GM21390 (cell line): ENCODE measurements around the gene MUC2.

Experiments used
- ATAC-seq: cut with Tn5 transposase; IDR thresholded peaks from one replicate; pipeline ENCODE4 v1.9.1; 2021; ENCODE audit not compliant: unreplicated experiment

The MUC2 gene

DNA sequence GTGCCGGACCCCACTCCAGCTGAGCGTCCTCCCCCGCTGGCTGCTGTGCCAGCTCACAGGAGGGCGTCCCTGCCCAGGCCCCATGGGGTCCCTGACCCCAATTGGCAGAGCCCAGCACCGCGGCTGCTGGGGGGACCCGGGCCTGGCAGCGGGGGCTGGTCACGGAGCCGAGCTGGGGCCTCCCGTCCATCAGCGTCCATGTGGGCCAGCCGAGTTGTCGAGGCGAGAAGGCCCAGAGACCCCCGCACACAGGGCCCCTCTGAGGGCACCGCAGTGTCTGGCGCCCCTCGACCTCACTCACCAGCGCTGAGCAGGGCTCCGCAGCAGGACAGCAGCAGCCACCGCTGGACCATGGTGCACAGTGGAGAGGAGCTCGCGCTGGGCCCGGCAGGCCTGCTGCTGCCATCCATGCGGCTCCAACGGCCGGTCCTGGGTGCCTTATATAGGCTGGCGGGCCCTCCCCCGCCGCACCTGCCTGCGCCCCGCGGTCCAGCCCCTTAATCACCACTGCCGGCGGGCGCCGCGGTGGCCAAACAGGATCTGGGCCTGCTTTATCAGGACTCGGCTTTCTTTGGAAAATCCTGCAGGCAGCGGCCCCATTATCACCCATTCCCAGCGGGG is 38.3 kb upstream of the MUC2 start, which contains the start of gene MUC6:
Gene MUC6 (minus strand): TSS at position 416 of the 621 bp plus-strand sequence. CDS start 63 bp downstream, at position 353.
- no peak for ATAC-seq

DNA sequence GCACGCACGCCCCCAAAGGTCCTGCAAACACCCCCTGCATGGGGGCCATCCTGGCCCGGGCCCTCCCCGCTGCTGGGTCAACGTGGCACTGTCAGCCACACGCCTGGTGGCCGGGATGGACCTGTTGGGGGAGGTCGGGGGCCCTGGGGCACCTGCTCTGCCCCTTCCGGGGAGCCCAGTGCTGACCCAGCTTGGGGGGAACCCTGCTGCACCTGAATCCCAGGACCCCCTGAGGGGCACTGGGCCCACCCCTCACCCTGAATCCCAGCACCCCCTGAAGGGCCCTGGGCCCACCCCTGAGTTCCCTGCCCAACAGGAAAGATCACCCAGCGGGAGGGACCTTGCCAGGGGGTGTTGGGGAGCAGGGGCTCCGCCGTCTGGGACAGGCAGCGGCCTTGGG is 37.7 kb upstream of the MUC2 start:
- no peak for ATAC-seq

DNA sequence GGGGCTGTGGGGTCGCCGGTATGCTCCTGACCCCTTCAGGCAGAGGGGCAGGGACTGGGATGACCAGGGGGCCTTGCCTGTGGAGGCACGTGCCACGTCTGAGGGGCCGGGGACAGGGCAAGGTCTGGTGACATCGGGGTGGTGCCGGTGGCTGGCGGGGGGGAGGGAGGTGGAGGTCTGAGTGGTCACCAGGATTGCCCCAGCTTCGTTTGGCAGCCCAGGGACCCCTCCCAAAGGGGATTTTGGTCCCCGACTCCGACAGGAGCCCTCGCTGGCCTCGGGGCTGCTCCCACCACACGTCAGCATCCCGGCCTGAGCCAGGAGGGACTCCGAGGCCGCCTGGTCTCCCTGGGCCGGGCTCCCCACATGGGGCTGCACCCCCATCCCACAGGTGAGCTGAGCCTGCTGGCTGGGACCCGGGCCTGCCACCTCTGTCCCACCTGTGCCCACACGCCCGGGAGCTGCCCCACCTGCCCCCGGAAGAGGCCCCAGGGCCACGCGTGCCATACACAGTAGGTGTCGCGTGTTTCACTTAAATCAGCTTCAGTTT is 37.1 kb upstream of the MUC2 start:
- no peak for ATAC-seq

DNA sequence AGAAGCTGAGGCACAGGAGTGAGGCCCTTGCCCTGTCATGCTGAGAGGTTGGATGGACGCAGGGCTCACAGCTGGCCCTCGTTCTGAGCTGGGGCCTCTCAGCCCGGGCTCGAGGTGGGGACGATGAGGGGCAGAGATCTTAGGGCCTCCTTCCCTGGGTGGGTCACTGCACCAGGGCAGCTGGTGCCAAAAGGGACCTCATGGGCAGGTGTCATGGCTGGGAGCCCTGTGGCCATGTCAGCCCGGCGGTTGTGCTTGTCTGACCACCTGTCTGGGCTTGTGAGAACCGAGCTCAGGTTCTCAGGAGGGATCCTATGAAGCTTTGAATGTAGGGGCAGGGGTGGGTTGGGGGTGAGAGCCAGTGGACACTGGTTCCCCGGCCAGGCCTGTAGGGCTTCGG is 36.3 kb upstream of the MUC2 start:
- no peak for ATAC-seq

DNA sequence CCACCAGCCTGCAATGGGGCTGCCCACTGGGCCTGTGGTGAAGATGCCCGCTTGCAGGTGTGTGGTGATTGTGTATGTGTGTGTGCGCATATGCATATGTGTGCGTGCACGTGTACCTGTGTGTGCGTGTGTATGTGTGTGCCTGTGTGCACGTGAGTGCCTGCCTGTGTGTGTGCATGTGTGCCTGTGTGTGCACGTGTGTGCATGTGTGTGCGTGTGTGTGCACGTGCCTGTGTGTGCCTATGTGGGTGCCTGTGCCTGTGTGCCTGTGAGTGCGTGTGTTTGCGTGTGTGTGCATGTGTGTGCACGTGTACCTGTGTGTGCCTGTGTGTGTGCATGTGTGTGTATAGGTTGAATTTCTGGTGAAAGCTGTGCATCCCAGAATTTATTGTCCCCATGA is 35.8 kb upstream of the MUC2 start:
- no peak for ATAC-seq

DNA sequence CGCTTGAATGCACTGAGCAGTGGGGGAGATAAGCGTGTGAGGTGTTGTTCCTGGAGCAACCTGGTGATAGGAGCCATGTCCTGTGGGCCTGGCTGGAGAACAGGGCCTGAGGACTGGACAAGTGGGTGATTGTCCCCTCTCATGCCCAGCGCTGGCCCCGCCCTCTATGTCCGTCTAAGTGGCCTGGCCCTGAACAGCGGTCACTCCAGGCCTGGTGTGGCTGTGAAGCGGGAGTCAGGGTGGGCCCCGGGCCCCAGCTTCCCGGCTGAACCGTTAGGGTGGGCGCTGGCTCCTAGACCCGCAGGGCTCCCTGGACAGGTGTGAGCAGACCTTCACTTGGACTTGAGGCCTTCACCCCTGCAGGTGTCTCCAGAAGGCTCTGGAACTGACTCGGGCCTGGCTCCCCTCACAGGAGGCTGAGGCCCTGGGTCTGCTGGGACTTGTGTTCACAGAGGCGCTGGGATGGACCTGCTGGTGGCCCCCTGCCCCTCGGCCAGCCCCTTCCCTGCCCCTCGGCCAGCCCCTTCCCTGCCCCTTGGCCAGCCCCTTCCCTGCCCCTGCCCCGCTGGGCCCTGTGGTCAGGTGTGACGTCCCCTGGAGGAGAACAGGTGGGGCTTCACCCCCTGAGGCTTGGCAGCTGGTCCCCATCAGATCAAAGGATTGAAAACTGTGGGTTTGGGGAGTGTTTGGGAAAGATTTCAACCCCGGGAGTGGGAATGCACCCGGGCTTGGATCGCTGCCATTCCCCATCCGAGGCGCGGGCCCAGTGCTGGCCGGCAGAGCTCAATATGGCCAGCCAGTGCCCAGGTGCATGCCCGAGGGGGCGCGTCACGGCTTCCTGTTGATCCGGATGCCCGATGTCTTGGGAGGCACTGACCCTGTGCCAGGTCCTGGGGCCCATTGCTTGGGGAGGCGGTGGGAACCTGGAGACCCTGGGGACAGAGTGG is 34.9 kb upstream of the MUC2 start:
- ATAC-seq: no peak

DNA sequence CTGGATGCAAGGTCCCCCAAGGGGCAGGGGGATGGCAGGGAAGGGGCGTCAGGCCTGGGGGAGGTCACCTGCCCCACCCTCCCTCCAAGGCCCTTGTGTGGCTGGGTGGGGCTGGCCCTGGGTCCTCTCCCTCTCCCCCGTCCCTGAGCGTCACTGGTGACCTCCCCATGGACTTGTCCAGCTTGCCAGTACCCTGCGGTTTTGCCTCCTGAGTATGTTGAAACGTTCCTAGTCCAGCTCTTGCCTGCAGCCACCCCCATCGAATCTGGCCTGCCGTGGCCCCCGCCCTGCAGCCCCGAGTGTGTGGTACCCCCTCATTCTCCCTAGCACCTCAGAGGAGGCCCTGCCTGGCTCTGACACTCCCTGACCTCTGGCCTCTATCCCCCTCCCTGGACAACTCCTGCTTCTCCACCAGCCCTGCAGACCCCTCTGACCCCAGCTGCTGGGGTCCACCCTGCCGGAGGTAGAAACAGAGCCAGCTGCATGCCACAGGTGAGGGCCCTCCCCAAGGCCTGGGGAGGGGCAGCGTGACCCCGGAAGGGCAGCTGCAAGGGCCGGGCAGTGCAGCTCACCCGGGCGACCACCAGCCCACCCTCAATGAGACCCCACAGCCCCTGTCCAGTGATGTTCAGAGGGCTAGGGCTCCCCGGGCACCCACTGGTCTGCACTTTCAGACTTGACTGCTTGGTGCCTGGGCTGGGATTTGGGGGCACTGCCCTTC is 34.1 kb upstream of the MUC2 start:
- no peak for ATAC-seq

DNA sequence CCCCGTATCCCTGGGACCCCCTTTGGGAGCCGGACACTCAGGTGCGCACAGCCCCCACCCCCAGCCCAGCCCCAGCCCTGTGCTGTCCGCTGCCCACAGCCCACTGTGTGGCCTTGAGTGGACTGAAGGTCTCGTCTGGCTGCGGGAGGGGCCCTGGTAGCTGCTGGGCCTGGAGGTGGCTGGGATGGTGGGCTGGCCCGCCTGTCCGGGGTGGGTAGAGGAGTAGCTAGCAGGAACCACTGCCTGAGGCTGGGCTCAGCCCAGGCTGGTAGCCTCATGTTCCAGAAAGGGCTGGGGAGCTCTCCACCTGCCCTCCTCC is 33.6 kb upstream of the MUC2 start:
- ATAC-seq: no peak

DNA sequence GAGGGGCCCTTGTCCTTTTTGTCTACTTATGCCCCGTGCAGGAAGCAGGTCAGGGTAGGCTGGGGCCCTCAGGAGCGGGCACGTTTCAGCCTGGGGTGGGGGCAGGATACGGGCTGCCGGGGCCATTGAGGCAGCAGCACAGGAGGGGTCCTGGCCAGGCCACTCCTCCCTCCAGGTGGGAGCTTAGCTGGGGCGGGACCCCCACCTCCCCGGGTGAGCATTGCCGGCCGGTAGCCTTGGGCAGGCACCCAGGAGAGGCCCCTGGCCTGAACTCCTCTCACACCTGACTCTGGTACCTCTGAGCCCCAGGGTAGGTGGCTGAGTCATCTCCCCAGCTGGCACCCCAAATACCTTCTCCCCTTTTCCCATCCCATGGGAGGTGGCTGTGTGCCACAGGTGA is 33.2 kb upstream of the MUC2 start:
- no peak for ATAC-seq

DNA sequence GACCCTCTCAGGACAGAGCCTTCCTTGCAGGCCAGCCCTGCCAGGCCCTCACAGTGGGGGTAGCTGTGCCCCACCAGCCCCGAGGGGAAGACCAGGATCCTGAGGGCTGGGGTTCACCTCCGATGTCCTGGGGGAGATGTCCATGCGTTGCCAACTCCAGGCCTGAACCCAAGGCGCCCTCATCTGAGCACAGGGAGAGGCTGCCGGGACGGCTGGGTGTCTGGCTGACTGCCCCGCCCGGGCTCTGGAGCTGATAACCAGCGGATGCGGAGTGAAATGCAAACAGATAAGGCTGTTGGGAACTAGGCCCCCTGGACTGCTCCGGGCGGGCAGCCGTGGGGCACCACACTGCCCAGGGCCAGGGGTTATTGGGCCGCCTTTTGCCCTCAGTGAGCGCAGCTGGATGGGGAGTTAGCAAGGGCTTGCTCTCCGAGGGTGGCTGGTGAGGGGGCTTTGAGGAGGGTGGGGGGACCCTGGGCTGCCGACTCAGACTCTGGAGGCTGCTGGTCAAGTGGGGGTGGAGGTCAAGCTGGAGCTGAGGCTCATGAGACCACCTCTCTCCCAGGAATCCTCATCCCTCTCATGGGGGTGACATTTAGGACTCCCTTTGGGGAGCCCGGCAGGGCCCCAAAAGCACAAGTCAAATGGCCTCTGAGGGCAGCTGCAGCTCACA is 32.6 kb upstream of the MUC2 start:
- ATAC-seq: no peak

DNA sequence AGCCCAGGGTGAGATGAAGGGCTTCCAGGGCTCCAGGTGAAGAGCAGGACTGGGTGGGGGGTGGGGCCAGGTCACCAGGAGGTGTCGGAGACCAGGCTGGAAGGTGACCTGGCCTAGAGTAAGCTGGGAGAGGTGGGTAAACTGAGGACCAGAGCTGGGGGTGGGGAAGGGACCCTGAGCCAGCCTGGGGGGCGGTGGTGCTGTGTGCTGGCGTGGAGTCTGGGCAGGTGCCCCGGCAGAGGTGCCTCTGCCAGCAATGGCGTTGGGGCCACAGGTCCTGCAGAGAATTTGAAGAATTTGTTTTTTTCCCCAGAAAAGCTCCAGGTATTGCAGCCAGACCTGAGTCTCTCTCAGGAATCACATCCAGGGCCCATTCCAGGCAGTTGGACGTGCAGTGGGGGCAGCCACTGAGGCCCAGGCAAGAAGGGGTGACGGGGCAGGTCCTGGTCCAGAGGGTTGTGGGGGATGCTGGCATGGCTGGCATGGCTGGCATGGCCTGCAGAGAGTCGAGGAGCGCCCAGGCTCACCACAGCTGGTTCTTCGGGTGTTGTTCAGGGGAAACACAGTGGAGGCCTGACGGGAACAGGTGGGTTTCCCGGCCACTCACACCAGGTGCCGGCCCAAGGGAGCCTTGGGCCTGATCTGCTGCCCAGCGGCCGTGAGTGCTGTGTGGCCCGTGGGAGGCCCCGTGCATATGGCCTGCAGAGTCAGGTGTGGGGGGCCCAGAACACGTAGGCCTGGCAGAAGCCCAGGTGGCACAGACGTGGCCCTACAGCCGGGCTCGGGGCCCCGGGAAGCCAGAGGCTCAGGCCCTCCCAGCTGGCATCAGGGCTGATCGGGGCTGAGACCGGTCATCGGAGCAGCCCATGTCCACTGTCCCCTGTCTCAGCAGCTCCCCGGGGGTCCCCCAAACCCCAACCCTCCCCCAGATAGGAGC is 31.8 kb upstream of the MUC2 start:
- ATAC-seq: no peak

DNA sequence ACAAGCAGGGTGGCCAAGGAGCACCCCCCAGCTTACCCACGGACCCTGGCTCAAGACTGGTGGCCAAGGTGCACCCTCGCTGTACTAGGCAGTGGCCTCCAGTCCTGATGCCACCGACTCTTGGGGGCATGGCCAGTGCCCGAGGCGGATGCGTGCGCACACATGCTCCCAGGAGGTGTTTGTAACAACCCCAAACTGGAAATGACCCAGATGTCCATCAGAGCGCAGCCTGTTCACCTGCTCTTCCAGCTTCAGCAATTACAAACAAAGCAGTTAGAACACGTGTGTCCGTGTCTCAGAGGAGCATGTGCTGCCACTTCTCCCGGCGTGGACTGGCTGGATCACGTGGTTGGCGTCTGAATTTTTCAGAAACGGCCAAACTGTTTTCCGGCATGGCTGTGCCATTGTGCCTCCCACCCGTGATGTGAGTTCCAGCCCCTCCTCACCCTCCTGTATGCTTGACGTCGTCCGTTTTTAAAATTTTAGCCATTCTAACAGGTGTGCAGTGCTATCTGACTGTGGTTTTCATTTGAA is 31.0 kb upstream of the MUC2 start:
- no peak for ATAC-seq

DNA sequence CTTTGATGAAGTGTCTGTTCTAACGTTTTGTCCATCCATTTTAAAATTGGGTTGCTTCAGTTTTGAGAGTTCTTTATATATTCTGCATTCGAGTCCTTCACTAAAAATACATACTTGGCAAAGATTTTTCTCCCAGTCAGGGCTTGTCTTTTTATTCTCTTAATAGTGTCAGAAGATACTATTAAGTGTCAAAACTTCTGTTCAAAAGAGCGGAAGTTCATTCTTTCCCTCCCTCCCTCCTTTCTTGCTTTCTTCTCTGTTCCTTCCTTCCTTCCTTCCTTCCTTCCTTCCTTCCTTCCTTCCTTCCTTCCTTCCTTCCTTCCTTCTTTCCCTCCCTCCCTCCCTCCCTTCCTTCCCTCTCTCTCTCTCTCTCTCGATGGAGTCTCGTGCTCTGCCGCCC is 30.5 kb upstream of the MUC2 start:
- ATAC-seq: no peak

DNA sequence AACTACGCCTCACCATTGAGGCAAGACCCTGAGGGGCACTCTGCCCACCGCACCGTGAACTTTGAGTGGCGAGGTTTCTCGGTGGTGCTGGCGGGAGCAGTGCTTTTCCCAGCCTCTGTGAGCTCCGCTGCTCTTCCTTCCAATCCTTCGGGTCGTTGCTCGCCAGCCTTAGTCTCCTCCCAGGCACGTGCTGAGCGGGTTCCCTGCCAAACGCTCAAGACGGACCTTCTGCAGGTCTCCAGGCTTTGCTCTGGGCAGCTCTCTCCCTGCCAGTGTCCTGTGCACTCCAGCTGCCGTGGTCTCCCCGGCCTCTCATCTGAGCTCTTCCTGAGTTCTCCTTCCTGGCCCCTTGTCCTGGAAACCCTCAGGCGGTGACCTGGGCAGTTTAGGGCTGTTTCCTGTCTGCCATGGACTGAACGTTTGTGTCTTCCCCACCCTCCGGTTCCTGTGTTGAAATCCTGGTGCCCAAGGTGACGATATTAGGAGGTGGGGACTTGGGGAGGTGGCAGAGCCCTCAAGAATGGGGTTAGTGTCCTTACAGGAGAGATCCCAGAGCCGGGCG is 27.0 kb upstream of the MUC2 start:
- ATAC-seq: no peak

DNA sequence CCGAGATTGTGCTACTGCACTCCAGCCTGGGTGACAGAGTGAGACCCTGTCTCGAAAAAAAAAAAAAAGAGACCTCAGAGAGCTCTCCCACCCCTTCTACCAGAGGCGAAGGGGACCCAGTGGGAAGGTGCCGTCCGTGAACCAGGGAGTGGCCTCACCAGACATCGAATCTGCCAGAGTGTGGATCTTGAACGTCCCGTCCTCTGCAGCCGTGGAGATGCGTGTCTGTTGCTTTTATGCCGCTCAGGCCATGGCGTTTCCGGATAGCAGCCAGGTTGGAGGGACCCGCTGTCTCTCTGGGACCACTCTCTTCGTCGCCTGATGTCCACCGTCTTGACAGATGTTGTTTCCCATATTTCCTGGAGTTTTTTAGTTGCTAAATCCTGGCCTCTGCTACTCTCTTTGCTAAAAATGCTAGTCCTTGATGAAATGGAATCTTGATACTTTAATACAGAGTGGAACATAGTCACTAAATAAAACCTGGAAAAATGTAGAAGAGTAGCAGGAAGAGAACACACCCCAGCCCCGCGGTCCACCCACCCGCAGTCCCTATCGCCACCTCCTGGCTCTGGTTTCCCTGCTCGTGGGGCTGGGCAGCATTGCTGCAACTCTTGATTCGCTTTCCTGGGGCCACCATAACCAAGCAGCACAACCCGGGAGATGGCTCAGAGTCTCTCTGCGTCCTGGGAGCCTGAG is 26.2 kb upstream of the MUC2 start:
- no peak for ATAC-seq

DNA sequence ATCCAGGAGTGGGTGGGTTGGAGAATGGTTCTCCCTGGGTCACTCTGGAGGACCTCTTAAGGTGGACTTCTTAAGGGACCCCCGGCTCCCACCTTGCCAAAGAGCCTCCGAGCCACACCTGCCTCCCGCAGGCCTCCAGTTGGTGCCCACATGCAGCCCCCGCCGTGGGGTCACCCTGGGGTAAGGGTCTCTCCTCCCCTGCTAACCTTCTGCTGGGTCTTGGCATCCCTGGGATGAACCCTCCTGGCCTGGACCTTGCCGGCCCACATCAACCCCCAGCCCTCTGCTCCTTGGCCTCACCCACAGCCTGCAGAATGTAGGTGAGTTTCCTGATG is 25.6 kb upstream of the MUC2 start:
- ATAC-seq: no peak

DNA sequence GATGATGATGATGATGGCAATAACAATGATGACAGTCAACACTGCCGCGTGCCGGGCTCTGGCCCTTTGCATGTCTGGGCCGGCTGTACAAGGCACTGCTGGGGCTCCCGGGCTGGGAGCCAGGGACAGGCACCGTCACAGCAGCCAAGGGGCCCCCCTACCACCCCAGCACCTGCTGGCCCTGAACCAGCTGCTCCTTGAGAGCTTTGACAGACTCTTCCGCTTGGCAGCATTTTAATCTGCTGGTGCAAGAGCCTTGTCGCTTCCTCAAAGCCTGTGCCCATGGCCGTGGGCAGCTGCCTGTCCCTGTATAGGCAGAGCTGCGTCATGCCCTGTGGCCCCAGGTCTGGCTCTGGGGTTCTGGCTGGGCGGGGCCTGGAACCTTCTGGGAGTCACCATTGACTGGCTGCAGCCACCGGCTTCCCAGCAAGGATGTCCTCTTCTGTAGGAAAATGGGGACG is 25.2 kb upstream of the MUC2 start:
- ATAC-seq: no peak

DNA sequence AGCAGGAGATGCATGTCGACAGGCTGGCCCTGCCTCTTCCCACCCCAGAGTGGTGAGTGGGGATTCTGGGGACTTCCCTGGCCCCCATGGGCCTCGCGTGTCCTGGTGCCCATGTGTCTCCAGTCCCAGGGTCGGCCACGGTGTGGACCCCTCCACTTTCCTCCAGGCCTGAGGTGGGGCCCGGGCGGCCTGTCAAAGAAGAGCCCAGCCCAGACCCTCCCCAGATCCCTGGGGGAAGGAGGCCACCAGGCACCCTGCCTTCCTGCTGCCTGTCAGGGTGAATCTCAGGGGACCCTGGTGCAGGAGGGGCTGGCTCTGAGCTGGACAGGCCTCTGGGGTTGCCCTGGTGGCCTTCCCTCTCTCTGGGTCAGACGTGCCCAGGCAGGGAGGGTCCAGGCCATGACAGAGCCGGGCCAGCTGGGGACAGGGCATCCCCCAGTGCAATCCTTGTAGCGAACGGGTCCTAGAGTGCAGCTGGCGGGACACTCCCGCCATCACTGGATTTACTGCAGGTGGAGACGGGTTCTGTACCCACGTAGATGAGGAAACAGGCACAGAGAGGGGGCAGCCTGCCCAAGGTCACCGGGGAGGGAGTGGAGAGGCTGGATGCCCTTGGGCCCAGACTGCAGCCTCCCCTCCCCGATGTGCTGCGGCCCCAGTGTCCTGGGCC is 24.6 kb upstream of the MUC2 start:
- no peak for ATAC-seq
